H1 (cell line): Measurements from ENCODE around the gene GRM7. TPM values are rescaled to one million over a fixed set of nuclear protein-coding genes. Genes with fewer than 3 reads are reported as not detected.

ENCODE experiments used
- CBX8 ChIP-seq: fragments of 300-800, 300-1000 bp; sonication (generic); IDR thresholded peaks from 2 replicates; pipeline ENCODE4 v1.7.1; 2016; ENCODE audit warnings: low read depth, low read length, borderline replicate concordance
- polyA plus RNA-seq, 7 experiments: library from polyadenylated mRNA; depleted of rRNA in 3 of 7; stranded (reverse) in 5 of 7; unstranded in 2 of 7; fragments of >200 nt in 5 of 7; fragments of 200-250 nt in 2 of 7; gene quantifications; 1 replicate in 5 of 7; 2 replicates in 1 of 7; 4 replicates in 1 of 7; pipeline versions ENCODE4 v1.2.1 to v1.2.3, GENCODE V29; 2011 to 2013; ENCODE audit warnings: missing spikeins in 2 of 7, mixed read lengths in 2 of 7
- total RNA-seq: library from RNA; stranded (reverse); fragmentation: NEBNext Ultra II Directional; extraction: Animal tissue kit (Norgen Biotek cat#: 25700); gene quantifications from 2 replicates; pipeline ENCODE4 v1.2.1, GENCODE V29; 2021

The GRM7 gene
- total and polyA plus RNA-seq, 2 of the 8 experiments (the other 6 are each of a cell fraction or from before 2014, with no cell fraction given), result 0.17 to 0.24 TPM

- TF ChIP-seq CBX8, result no peak
Observed at GRCh38 chr3:7625021-7625420, 764.1 kb downstream of the GRM7 start (continued).
